Esophagus squamous epithelium (tissue), 4 donors: ENCODE results near the gene COG2.

Experiments
- CTCF ChIP-seq, 6 experiments: fragments of 450-650 bp in 4 of 6; fragments of 200-600 bp in 2 of 6; sonication (generic) in 2 of 6; IDR thresholded peaks; one replicate each; pipeline ENCODE4 v1.5.1; 2016 to 2019; ENCODE audit warnings: antibody characterized with exemption in 6 of 6, mild to moderate bottlenecking in 4 of 6, moderate library complexity in 4 of 6
- POLR2A ChIP-seq, 4 donors: fragments of 450-650 bp; IDR thresholded peaks; one replicate each; pipeline ENCODE4 v1.6.1; 2017; ENCODE audit warnings: antibody characterized with exemption in 4 of 4, mild to moderate bottlenecking in 4 of 4, moderate library complexity in 3 of 4

GRCh38 chr1:230701434-230701833 lies 59.2 kb downstream of the COG2 start:
- no peak for TF ChIP-seq CTCF (IDR thresholded peaks at IDR 0.05)
- no peak for TF ChIP-seq POLR2A (IDR thresholded peaks at IDR 0.05)
